GM12865 (cell line): ENCODE data around the gene UNC13D.
"Not testable (repeated sequence)": the region's sequence is repeated elsewhere in the genome, so short reads cannot be mapped to it uniquely, and the experiment has no call there.

Source experiments
- DNase-seq: peaks from one replicate; pipeline ENCODE4 v3.0.0; 2010; ENCODE audit warnings: low read depth
- H3K4me3 ChIP-seq: 2 replicates; pipeline ENCODE4 v1.5.1; 2011; ENCODE audit warnings: mild to moderate bottlenecking, low read depth, low read length, control low read depth
- TF ChIP-seq, protein P1 (sequence below): IDR thresholded peaks from 2 replicates; pipeline ENCODE4 v1.5.1; 2011; ENCODE audit warnings: low read length, control low read depth, low read depth, inconsistent platforms; ENCODE audit not compliant: insufficient read depth; ENCODE audit errors: missing control alignments

Gene UNC13D

DNA sequence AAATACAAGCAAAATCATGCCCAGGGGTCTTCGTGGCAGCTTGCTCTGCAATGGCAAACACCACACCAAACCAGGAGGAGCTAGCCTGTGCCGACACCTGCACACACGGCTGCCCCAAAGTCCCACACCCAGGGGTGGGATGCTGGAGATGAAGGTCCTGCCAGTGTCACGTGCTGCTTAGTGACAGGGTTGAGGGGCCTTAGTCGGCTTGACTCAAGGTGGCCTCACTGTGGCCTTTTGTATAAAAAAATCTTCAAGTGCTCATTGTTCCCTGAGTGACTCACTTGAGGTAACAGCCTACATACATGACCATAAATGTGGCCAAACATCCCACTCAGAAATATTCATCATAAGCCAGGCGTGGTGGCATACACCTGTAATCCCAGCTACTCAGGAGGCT lies 45.2 kb upstream of the UNC13D start:
- DNase-seq: no peak
- TF ChIP-seq, protein P1, sequence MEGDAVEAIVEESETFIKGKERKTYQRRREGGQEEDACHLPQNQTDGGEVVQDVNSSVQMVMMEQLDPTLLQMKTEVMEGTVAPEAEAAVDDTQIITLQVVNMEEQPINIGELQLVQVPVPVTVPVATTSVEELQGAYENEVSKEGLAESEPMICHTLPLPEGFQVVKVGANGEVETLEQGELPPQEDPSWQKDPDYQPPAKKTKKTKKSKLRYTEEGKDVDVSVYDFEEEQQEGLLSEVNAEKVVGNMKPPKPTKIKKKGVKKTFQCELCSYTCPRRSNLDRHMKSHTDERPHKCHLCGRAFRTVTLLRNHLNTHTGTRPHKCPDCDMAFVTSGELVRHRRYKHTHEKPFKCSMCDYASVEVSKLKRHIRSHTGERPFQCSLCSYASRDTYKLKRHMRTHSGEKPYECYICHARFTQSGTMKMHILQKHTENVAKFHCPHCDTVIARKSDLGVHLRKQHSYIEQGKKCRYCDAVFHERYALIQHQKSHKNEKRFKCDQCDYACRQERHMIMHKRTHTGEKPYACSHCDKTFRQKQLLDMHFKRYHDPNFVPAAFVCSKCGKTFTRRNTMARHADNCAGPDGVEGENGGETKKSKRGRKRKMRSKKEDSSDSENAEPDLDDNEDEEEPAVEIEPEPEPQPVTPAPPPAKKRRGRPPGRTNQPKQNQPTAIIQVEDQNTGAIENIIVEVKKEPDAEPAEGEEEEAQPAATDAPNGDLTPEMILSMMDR: no peak
- no peak overlapping the region for H3K4me3 ChIP-seq

DNA sequence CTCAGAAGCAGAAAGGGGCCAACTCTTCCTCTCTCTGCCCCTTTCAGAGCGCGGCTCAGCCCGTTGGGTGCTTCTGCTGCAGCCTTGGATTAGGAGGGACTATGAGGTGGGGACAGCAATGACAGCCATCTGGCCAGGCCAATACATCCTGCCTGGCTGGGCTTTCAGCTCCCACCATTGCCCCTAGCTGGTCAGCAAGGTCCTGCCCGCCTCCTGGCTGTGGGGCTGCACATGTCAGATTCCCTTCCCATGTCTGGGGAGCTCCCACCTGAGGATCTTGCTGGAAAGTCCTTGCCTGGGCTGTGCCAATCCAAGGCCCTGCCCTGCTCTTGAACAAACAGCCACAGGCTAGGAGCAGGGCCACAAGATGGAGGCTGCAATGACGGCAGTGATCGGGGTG lies 44.3 kb upstream of the UNC13D start:
- DNase-seq: no peak
- TF ChIP-seq, protein P1: no peak
- no peak overlapping the region for H3K4me3 ChIP-seq

DNA sequence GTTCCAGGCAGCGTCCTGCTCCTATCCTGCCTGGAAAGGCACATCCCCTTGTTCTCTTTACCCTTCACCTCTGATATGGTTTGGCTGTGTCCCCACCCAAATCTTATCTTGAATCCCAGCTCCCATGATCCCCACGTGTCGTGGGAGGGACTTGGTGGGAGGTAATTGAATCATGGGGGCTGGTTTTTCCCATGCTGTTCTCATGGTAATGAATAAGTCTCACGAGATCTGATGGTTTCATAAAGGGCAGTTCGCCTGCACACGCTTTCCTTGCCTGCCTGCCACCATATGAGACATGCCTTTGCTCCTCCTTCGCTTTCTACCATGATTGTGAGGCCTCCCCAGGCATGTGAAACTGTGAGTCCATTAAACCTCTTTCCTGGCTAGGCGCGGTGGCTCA lies 41.7 kb upstream of the UNC13D start:
- H3K4me3 ChIP-seq, DNase-seq: not testable (repeated sequence)

DNA sequence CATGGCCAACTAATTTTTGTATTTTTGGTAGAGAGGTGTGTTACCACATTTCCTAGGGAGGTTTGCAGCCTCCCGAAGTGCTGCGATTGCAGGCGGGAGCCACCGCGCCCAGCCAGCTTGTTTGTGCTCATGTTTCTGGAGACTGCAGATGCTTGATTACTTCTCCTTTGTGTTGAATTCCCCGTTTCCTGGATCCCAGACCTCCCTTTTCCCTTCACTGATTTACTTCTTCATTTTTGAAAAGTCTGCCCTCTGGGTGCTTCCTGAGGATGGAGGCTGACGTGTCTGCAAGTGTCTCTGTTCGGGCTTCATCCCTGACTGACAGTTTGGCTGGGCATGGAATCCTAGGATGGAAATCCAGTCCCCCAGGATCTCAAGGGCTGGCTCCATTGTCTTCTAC lies 41.2 kb upstream of the UNC13D start:
- no peak for DNase-seq
- TF ChIP-seq, protein P1: no peak
- no peak overlapping the region for H3K4me3 ChIP-seq

DNA sequence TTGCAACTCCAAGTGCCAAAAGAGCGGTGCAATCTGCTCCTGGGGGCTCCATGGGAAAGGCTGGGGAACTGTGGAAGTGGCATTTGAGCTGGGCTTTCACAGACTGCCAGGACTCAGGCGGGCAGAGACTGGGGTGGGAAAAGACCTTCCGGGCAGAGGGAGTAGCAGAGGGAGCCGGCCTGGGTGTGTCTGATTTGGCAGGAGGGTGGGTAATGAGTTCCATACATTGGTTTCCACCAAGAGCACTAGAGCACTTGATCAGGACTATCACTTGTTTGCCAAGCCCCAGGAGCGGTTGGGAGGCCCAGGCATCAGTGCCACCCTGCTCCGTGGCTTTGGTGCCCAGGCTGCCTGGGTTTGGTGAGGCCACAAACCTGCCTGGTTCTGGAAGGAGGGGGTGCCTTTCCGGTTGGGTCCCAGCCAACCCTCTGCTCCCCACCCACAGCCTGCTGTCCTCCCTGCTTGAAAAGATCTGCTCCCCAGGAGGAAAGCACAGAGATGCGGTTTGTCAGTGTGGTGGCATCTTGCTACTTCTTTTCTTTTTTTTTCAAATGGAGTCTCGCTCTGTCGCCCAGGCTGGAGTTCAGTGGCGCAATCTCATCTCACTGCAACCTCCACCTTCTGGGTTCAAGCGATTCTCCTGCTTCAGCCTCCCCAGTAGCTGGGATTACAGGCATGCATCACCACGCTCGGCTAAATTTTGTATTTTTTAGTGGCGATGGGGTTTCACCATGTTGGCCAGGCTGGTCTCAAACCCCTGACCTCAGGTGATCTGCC lies 37.7 kb upstream of the UNC13D start:
- TF ChIP-seq, protein P1: no peak
- H3K4me3 ChIP-seq: no peak overlapping the region
- no peak for DNase-seq

DNA sequence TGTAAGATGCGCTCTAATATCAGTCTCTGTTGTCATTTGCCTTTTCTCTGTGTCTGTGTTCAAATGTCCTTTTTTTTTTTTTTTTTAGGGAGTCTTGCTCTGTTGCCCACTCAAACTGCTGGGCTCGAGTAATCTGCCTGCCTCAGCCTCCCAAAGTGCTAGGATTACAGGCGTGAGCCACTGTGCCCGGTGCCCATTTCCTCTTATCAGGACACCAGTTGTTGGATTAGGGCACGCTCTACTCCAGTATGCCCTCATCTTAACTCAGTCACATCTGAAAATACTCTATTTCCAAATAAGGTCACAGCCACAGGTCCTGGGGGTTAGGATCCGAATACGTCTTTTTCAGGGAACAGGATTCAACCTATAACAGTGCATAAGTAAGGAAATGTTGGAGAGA lies 36.1 kb upstream of the UNC13D start:
- DNase-seq: no peak
- H3K4me3 ChIP-seq: no peak overlapping the region
- TF ChIP-seq, protein P1: no peak

DNA sequence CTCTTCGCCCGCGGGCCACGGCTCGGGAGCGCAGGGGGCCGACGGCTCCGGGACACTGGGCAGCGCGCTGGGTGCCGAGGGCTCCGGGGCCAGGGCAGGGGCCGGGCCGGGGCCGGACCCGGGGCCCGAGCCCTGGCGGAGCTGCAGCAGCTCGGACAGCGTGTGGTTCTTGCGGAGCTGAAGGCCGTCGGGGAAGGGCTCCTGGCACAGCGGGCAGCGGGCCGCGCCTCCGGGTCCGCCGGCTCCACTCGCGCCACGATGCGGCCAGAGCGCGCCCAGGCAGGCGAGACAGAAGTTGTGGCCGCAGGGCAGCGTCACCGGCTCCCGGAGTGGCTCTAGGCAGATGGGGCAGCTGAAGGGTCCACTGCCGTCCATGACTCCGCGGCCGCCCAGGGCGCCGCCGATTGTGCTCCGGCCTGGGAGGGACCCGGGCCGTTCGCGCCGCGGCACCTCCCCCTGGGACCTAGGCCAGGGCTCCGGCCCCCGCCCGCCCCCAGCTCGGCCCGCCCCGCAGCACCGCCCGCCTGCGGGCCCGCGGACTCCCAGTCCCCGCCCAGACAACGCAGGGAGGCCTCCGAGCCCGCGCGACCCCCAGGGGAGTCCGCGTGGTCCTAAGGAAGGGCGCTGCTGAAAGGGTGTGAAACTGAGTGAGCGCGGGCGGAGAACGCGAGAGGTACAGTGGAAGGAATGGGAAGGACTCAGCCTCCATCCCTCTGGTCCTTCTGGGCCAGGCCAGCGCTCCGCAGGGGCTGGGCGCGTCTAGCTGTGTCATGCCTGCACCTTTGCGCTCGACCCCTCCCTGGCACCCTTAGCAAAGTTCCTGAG lies 34.2 kb upstream of the UNC13D start, which contains the start of gene TRIM47:
TRIM47 (minus strand) TSS at position 408 of the 825 bp plus-strand sequence; CDS start at position 375, 33 bp downstream.
- no peak for DNase-seq
- H3K4me3 ChIP-seq: peak within 1 kb of the TSS; percentile 25
- TF ChIP-seq, protein P1: no peak
